Epithelial cell of esophagus (primary cell): Measurements from ENCODE around the gene RBM43.
"Not testable (repeated sequence)": the region's sequence is repeated elsewhere in the genome, so short reads cannot be mapped to it uniquely, and the experiment has no call there.

Experiments
- DNase-seq: peaks from one replicate; pipeline ENCODE4 v3.0.0; 2010; ENCODE audit warnings: low read depth
- H3K4me3 ChIP-seq: 2 replicates; pipeline ENCODE4 v1.5.1; 2011; ENCODE audit warnings: mild to moderate bottlenecking, low read length, control low read depth
- CTCF ChIP-seq: IDR thresholded peaks from 2 replicates; pipeline ENCODE4 v1.5.1; 2011; ENCODE audit warnings: low read depth, mild to moderate bottlenecking, low read length, control low read depth, inconsistent platforms; ENCODE audit not compliant: insufficient read depth; ENCODE audit errors: missing control alignments

The RBM43 gene

DNA sequence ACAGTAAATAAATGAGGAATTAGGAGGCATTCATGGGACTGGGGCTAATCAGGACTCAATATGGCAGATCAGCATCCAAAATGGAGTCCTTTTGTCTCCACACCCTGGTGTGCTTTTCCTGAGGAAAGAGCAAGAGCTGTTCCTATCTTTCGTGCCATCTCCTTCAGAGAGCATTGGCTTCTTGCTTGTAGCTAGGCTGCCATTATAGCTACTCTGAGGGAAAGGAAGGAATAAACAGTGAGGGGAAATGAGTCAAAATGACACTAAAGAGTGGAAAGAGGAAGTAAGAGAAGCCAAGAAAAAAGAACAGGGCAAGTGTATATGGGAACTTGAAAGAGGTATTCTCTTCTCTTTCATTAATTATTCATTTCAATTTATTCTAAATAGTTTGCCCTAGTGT lies 36.2 kb upstream of the RBM43 start:
- no peak for DNase-seq
- TF ChIP-seq CTCF = no peak
- no peak overlapping the region for H3K4me3 ChIP-seq

DNA sequence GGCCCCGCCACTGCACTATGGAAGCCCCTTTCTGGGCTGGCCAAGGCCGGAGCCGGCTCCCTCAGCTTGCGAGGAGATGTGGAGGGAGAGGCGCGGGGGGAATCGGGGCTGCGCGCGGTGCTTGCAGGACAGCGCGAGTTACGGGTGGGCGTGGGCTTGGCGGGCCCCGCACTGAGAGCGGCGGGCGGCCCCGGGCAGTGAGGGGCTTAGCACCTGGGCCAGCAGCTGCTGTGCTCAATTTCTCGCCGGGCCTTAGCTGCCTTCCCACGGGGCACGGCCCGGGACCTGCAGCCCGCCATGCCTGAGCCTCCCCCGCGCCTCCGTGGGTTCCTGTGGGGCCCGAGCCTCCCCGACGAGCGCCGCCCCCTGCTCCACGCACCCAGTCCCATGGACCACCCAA lies 34.3 kb upstream of the RBM43 start:
- DNase-seq = not testable (repeated sequence)

DNA sequence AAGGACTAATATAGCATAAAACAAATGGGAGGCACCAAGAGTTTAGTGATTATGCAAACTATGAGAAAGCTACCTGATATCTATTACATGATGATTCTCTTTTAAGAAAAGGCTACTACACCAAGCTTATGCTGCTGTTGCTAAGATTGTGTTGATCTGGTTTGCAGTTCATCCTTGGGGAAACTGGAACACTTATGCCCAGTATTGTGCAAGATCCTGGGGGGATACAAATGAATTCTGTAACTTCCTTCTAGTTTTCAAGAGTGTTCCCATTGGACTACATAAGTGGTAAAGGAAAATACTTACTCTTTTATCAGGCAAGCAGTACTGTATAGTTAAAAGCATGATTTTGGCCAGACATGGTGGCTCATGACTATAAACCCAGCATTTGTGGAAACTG lies 30.9 kb upstream of the RBM43 start:
- H3K4me3 ChIP-seq = no peak overlapping the region
- no peak for TF ChIP-seq CTCF
- no peak for DNase-seq

More for the DNA sequence above, 34.3 kb upstream of the RBM43 start:
- not testable (repeated sequence) for H3K4me3 ChIP-seq

GRCh38 chr2:151292141-151292540 lies 30.5 kb upstream of the RBM43 start:
- H3K4me3 ChIP-seq = no peak overlapping the region
- DNase-seq = no peak
- TF ChIP-seq CTCF = no peak

- TF ChIP-seq CTCF = no peak
- no peak for DNase-seq
- no peak overlapping the region for H3K4me3 ChIP-seq
Observed at GRCh38 chr2:151291224-151291623, 29.6 kb upstream of the RBM43 start.

DNA sequence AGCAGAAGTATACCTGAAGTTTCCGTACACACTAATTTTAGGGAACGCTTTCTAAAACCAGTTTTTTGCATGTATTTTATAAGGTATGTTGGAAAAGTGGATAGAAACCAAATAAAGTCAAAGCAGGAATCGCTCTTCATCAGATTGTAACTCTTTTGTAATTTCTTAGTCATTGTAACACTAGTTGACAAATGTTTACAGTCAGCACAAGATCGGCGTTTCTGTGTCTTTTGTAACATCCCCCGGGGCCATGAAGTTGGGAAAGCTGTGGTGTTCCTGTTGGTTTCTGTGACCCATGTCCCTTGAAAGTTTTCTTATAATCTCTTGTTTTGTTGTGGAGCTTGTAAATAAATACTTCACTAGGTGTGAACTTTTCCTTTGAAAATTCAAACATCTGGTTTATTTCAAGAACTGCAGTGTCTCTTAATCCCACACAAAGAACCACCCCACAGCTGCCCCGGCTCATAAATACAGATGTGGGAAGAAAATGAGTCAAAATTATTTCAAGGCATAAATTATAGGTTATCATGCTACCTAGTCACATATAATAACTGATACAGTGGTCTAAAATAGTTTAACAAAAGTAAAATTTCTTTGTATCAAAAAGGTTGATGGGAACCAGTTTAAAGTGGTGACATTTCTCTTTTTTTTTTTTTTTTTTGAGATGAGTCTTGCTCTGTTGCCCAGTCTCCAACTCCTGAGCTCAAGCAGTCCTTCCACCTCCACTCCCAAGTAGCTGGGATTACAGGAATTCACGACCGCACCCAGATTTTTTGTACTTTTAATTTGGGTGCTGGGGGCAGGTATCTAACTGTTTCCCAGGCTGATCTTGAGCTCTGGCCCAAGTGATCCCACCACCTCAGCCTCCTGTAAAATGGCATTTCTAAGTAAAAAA lies 28.6 kb upstream of the RBM43 start:
- peak overlapping the region; percentile 46 for H3K4me3 ChIP-seq
- TF ChIP-seq CTCF = no peak
- peak; percentile 92 for DNase-seq

DNA sequence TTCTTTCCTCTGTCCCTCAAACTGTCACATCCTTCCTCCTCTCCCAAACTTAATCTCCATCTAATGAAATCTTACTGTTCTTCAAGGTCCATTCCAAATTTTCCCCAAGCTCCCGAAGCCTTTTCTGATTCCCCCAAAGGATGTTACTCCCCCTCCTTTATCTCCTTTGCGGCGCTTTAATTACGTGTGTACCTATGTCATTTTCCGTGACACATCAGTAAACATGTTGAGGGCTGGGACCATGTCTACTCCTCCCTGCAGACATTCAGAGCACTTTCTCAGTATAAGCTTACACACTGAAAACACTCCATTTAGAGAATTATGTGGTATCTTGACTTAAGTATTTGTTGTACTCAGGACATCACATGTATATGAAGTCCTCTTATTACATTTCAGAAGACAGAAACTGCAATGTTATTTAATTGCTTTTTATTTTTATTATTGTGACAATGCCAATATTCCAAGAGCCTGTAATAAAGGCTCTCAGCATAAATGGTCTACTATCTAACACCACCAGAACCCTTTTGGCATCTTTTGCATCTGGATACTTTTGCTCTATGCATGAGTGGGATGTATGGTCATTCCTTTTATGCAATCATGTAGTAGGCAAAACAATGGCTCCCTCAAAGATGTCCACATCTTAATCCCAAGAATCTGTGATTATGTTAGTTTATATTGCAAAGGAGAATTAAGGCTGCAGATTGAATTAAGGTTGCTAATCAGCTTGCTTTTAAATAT lies 26.0 kb upstream of the RBM43 start:
- TF ChIP-seq CTCF = no peak
- no peak overlapping the region for H3K4me3 ChIP-seq
- DNase-seq = no peak
